Effector memory CD4-positive, alpha-beta T cell (primary cell): ENCODE results near the gene GPHN.

ENCODE experiments used
- DNase-seq, 3 donors: peaks; one replicate each; pipeline ENCODE4 v3.0.0-alpha.2; 2020
- H3K27ac ChIP-seq: 2 replicates; pipeline ENCODE4 v1.7.0; 2013; ENCODE audit warnings: mild to moderate bottlenecking, low read length, moderate library complexity; ENCODE audit not compliant: insufficient read depth, poor library complexity, severe bottlenecking
- H3K27me3 ChIP-seq: replicated peaks from 2 replicates; pipeline ENCODE4 v1.7.0; 2013; ENCODE audit warnings: mild to moderate bottlenecking, low read length; ENCODE audit not compliant: insufficient read depth, control insufficient read depth, poor library complexity, severe bottlenecking
- H3K36me3 ChIP-seq: 2 replicates; pipeline ENCODE4 v1.7.0; 2013; ENCODE audit warnings: mild to moderate bottlenecking, low read length, moderate library complexity; ENCODE audit not compliant: control insufficient read depth, insufficient read depth
- H3K4me1 ChIP-seq: 2 replicates; pipeline ENCODE4 v1.7.0; 2013; ENCODE audit warnings: low read length, mild to moderate bottlenecking; ENCODE audit not compliant: control insufficient read depth, insufficient read depth, poor library complexity, severe bottlenecking
- H3K4me3 ChIP-seq: 2 replicates; pipeline ENCODE4 v1.7.0; 2013; ENCODE audit warnings: low read length, low read depth, mild to moderate bottlenecking; ENCODE audit not compliant: insufficient read depth, poor library complexity, severe bottlenecking
- H3K9me3 ChIP-seq: 2 replicates; pipeline ENCODE4 v1.7.0; 2013; ENCODE audit warnings: mild to moderate bottlenecking, low read length, moderate library complexity; ENCODE audit not compliant: control insufficient read depth

GPHN gene

GRCh38 chr14:67172056-67172455, 664.1 kb downstream of the GPHN start:
- Histone ChIP-seq H3K4me3 (no peak overlapping the region), H3K27ac (no peak overlapping the region), H3K9me3 (no peaks in the 10 kb centered on the region), H3K36me3 (no peaks in the 10 kb centered on the region), H3K27me3 (no peaks in the 10 kb centered on the region), H3K4me1 (no peaks in the 10 kb centered on the region)
- no peak for DNase-seq

DNA sequence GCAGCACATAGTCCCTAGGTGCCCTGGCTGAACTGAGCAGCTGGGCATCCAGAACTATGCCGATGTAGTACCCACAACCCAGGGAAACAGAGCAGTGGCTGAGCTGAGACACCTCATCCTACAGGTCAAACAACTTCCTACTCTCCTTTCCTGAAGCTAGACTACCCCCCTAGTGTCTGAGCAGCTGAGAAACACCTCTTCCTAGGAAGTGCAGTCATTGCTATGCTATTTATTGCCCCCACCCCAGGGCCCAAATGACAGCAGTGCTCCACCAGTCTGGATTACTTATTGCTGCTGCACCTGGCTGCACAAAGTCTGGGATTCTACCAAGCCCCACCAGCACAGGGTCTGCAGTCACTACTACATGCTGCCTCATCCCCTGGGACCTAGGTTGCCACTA, 664.6 kb downstream of the GPHN start:
- no peak overlapping the region for H3K4me3 ChIP-seq
- H3K9me3 ChIP-seq: no peaks in the 10 kb centered on the region
- H3K4me1 ChIP-seq: no peaks in the 10 kb centered on the region
- H3K36me3 ChIP-seq: no peaks in the 10 kb centered on the region
- no peaks in the 10 kb centered on the region for H3K27me3 ChIP-seq
- H3K27ac ChIP-seq: no peak overlapping the region
- no peak for DNase-seq

DNA sequence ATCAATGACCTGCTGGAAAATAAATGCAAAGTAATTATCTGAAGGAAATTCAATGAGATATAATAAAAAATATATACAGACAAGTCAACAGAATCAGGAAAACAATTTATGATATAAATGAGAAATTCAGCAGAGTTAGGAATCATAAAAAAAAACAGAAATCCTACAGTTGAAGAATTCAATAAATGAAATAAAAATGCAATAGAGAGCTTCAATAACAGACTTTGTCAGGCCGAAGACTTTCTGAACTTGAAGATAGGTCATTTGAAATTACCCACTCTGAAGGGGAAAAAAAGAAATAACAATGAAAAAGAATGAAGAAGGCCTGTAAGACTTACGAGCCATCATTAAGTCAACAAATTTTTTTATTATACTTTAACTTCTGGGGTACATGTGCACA, 665.8 kb downstream of the GPHN start:
- no peak overlapping the region for H3K4me3 ChIP-seq
- no peak overlapping the region for H3K27ac ChIP-seq

DNA sequence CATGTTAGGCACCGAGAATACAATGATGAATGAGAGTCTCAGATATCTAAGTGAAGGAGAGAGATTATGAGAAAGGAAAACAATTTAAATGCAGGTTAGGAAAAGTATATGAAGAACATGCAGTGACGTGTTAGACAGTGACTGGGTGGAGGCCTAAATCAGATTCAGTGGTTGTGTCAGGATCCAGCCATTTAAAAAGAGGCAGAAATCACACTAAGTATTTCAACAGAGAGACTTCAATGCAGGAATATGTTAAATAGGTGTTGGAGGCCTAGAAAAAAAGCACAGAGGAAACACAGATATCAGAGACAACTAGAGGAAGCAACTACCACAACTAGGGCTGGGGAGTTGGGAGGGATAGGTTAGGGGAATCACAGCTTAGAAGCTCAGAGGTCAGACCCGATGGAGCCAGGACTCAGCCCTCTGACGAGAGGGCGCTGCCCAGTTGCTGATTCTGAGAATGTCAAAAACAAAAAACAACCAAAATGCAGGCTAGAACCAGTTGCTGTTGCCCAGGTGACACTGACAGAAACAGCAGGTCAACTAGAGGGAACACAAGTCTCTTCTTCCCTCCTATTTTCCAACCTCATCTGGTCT, 678.3 kb downstream of the GPHN start:
- no peaks in the 10 kb centered on the region for H3K27me3 ChIP-seq
- peaks cover 9% of the 10 kb centered on the region for H3K4me1 ChIP-seq
- H3K27ac ChIP-seq: no peak overlapping the region
- H3K36me3 ChIP-seq: peaks cover 2% of the 10 kb centered on the region
- DNase-seq: no peak
- no peaks in the 10 kb centered on the region for H3K9me3 ChIP-seq
- H3K4me3 ChIP-seq: no peak overlapping the region

More for the DNA sequence above, 665.8 kb downstream of the GPHN start:
- H3K36me3 ChIP-seq: no peaks in the 10 kb centered on the region
- H3K27me3 ChIP-seq: no peaks in the 10 kb centered on the region
- DNase-seq: no peak
- H3K9me3 ChIP-seq: peaks cover under 1% of the 10 kb centered on the region
- H3K4me1 ChIP-seq: no peaks in the 10 kb centered on the region

DNA sequence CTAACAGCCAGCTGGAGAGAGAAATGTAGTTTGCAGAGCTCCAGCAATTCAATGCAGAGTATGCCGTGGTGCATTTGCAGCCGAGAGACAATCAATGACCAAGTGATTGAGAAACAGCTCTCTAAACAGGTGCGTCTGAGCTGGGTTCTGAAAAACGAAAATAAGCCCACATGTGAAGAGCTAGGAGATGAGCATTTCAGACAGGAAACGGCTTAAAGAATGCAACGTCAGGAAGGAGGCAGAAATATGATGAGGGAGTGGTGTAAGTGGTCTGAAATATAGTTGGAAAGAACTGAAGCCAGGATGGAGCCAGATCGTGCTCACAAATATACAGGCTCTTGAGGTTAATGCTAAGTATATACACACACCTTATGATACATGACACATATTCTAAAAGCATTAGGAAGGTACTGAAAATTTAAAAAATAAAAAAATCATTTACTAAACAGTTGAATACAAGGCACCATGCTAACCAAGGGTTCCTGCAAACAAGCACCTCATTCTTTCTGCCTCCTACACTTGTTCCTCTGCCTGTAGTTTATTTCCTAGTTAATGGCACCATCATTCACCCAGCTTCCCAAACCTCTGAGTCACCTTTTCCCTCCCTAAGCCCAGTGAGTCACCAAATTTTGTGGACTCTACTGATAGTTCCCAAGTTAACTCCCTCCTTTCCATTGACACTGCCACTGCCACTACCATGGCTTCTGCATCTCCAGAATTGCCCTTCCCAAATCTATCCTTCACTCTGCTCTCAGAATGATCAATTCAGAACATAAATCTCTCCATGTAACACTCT, 679.0 kb downstream of the GPHN start:
- Histone ChIP-seq H3K27me3 (no peaks in the 10 kb centered on the region), H3K27ac (no peak overlapping the region), H3K36me3 (no peaks in the 10 kb centered on the region), H3K9me3 (no peaks in the 10 kb centered on the region), H3K4me1 (peaks cover 9% of the 10 kb centered on the region), H3K4me3 (no peak overlapping the region)
- no peak for DNase-seq

- Histone ChIP-seq H3K27ac (no peak overlapping the region), H3K27me3 (no peaks in the 10 kb centered on the region), H3K9me3 (no peaks in the 10 kb centered on the region), H3K4me3 (no peak overlapping the region), H3K4me1 (peaks cover 9% of the 10 kb centered on the region), H3K36me3 (no peaks in the 10 kb centered on the region)
- DNase-seq: no peak
Observed at GRCh38 chr14:67187826-67188225, 679.9 kb downstream of the GPHN start.

- H3K27ac ChIP-seq: no peak overlapping the region
- H3K4me3 ChIP-seq: no peak overlapping the region
- H3K36me3 ChIP-seq: no peaks in the 10 kb centered on the region
- DNase-seq: no peak
- H3K9me3 ChIP-seq: no peaks in the 10 kb centered on the region
- H3K4me1 ChIP-seq: peaks cover 9% of the 10 kb centered on the region
- no peaks in the 10 kb centered on the region for H3K27me3 ChIP-seq
Observed at GRCh38 chr14:67188326-67188725, 680.4 kb downstream of the GPHN start.

DNA sequence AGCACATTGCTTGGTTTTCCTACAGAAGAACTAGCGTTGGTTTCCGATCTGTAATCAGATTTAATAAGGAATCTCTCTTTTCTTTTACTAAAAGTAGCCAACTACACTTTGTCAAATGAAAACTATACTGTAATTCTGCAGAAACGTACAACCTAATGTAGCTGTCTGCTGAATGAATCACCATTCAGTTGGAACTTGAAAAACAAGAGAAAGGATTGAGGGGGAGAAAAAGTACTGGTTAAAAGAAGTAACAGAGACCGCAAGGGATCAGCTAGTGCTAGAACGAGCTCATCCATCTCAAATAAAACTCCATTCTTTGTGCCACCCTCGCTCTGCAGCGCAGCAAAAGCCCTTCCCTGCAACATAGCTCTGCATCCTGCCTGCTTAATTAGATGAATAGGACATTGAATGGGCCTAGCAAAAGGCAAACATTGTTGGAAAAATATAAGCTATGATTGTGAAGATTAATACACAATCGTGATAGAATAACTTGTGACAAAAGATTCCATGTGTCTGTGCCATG, 683.9 kb downstream of the GPHN start:
- H3K4me3 ChIP-seq: no peak overlapping the region
- H3K36me3 ChIP-seq: no peaks in the 10 kb centered on the region
- H3K27me3 ChIP-seq: no peaks in the 10 kb centered on the region
- H3K9me3 ChIP-seq: no peaks in the 10 kb centered on the region
- H3K27ac ChIP-seq: no peak overlapping the region
- no peak for DNase-seq
- H3K4me1 ChIP-seq: peaks cover 8% of the 10 kb centered on the region

- Histone ChIP-seq H3K4me3 (no peak overlapping the region), H3K27me3 (no peaks in the 10 kb centered on the region), H3K36me3 (no peaks in the 10 kb centered on the region), H3K9me3 (no peaks in the 10 kb centered on the region), H3K27ac (no peak overlapping the region), H3K4me1 (peaks cover 4% of the 10 kb centered on the region)
- no peak for DNase-seq
Observed at GRCh38 chr14:67192366-67192765, 684.4 kb downstream of the GPHN start.

DNA sequence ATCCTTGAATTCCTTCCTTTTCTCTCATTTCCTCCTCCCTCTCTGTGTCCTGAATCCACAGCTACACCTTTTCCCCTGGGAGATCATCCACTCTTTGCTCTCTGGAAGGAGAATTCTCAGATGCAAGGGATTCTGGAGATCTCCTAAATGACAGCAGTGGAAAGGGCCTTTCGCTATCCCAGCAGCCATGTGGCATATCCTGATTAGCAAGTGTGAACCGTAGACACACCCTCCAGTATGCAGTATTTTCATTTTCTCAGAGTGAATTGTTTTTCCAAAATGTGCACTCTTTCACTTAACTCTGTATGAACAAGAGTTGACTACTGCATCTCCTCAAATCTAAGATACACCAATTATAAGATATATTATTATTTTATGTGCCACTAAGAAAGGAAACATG, 687.3 kb downstream of the GPHN start:
- Histone ChIP-seq H3K36me3 (no peaks in the 10 kb centered on the region), H3K27me3 (no peaks in the 10 kb centered on the region), H3K4me1 (no peaks in the 10 kb centered on the region), H3K9me3 (no peaks in the 10 kb centered on the region), H3K27ac (no peak overlapping the region), H3K4me3 (no peak overlapping the region)
- no peak for DNase-seq
